IPS-NIHi7 (cell line): ENCODE results near the gene MPZL1.
"Not testable (repeated sequence)": the region's sequence is repeated elsewhere in the genome, so short reads cannot be mapped to it uniquely, and the experiment has no call there.

ENCODE experiments used
- DNase-seq: peaks from one replicate; pipeline ENCODE4 v3.0.0; 2012; ENCODE audit warnings: mixed read lengths; ENCODE audit errors: extremely low spot score

The MPZL1 gene

DNA sequence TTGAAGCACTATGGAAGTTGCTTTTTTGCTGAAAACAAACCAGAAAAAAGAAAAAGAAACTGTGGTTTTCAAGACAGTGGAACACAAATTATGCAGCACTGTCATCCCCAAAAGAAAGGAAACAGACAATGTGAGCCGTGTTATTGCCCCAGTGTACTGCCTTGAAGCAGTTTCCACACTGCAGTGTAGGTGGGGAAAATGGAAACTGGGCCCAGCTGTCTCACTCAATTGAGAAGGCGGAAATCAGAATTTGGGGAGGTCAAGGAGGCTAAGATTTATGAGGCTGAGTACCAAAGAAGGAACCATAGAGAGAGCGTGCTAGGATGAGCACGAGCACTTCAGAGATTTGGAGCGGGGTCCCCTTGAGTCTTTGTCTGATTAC lies 55.5 kb downstream of the MPZL1 start:
- DNase-seq: no peak

DNA sequence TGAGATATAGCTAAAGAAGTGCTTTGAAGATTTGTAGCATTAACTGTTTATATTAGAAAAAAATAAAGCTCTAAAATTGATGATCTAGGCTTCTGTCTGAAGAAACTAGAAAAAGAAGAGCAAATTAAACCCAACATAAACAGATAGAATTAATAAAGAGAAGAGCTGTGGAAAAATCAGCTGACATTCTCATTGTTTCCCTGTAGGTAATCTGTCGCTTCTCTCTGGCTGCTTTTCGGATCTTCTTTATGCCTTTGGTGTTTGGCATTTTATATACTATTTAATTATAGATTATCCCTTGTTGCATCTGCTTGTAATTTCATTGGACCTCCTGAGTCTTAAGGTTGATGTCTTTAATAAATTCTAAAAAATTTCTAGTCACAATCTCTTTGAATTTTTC lies 59.8 kb downstream of the MPZL1 start:
- DNase-seq: no peak

DNA sequence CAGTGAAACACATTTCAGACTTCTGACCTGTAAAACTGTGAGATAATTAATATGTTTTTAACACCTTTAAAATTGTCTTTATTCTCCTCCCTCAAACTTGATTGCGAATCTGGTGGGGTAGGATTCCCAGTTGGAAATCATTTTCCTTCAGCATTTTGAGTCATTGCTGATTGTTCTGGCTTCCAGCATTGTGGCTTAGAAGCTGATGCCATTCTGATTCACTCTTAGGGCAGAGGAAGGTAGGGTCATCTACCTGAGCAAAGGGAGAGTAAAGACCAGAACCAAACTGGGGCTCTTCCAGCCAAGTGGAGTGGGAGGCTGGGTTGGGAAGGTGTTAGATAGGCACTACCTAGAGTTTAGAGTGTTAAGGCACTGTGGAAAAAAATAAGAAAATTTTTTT lies 61.2 kb downstream of the MPZL1 start:
- DNase-seq: no peak

DNA sequence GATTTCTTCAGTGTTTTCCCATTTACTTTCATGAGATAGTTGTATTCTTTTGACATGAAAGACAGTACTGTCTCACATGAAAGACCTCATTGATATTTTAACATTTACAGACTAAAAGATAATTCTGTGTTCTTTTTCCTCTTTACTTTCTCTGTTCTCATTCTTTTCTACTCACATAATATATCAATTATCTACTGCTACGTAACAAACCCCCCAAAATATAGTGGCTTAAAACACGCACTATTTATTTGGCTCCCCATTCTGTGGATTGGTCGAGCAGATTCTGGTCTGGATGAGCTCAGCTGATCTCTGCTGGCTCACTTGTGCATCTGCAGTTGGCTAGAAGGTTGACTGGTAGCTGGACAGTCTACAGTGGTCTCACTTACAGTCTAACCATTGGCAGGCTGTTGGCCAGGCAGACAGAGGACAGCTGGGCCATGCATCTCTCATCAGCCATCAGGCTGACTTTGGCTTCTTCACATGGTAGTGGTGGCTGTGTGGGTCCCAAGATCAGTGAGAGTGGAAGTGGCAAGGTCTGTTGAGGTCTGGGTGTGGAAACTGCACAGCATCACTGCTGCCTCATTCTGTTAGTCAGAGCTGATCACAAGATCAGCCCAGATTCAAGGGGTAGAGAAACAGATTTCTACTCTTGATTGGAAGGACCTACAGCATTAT lies 63.2 kb downstream of the MPZL1 start:
- DNase-seq: no peak

DNA sequence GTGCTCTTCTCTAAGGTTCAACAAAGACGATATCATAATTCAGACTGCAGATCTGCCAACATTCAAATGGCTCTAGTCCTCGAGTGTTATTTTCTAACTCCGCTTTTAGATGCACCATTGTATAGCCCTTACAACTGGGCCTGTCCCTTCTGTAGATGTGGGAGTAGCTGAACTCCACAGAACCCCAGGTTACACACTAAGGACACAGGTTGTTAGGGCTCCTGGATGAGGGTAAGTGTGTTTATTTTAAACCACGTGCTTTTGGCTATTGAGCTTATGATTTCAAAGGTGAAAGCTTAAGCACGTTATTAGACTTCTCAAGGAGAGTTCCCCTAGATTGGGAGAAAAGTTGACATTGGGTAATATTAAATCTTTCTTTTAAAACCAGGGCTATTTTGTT lies 64.7 kb downstream of the MPZL1 start:
- no peak for DNase-seq

DNA sequence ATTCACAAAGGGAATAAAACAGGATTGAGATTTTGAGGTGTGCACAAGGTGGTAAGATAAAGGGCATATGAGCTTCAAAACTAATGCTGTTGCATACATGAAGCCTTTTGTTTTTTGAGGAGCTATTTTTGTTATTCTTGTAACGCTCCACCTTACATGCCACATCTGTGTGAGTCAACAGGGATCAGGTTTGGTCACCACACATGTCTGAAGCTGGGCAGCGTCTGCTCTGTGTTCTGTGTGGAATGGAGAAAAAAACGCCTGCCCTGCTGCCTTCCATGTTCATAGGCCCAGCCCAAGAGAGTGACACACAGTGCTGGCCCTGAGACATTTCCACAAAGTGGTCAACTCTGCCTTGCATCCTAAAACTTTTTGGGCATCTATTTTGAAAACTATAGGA lies 67.7 kb downstream of the MPZL1 start:
- DNase-seq: no peak

DNA sequence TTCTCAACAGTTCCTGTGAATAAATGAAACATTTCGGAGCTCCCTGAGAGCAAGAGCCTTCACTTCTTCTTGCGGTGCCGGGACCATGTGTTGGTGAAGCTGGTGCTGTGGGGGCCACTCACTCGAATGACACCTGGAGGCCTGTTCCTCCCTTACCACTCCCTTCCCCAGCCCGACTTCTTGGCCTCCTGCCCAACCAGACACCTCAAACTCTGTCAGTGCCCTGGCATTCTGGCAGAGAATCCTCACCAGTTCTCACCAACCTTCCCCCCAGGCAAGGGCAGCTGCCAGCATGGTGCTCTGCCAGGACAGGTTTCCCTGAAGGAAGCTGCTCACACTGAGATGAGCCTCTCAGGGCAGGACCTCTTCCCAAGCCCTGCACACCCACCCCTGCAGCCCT lies 68.3 kb downstream of the MPZL1 start:
- no peak for DNase-seq

DNA sequence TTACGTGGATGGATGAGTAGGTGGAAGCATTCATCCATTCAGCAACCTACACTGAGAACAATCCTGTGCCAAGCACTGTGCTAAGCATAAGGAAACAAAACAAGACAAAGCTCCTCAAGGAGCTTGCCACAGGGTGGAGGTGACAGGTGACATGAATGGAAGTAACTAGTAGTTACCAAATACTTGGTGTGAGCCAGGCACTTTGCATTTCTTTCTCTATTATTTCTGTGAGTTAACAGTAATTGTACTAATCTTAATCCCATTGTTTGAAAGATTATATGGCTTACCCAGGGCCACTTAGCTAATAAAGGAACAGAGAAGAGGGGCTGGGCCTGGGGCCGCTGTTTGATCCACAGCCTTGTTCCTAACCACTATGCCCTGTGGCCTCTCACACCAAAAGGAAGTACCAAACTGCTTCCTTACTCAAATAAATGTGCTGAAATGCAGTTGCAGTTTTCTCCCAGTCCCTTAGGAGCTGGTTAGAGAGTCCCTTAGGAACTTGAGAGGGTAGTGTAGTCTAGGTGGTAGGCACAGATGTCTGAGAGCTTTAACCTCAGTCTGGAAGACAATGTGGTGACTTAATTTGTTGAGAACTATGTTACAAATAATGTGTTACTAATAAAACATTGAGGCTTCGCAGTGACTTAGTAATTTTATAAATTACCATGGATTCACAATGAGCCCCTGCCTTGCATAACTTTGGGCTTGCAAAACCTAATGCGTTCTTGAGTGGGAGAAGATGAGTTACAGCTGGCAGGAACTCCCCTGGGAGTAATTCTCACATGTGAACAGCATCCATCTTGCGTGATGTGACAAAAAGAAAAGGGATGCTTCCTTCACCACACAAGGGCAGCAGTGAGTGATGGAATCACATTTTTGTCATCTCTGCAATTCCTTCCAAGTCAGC lies 69.8 kb downstream of the MPZL1 start:
- no peak for DNase-seq

DNA sequence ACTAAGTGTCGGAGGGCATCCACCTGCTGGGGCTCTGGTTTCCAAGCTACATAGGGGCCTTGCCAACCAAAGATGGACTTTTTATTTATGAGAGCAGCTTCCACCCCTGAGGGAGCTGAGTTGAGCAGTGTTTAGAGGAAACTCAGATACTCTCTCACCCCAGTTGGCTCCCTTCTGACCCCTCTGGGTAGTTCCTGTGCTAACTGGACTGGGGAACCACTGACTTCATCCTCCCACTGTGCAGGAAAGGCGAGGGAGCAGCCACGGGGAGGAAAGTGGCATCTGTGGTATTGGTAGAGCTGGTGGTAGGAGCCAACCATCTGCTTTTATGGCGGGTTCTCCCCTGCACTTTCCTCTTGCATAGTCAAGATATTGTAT lies 70.4 kb downstream of the MPZL1 start:
- no peak for DNase-seq

DNA sequence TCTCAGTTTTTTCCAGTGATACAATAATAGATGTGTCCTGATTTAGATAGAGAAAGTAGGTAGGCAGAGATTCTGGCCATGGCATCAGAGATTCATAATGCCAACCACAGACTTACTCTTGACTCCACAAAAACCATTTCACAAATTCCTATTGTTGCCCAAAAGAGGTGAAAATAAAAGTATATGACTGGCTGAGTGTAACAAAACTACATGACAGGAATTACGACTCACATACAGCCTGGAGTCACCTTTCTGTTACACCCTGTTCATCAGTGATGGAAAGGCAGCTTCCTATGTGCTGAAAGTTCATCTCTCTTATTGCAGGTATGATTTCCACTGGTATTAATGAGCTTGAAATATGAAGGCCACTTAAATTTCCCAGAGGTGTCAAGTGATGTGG lies 72.3 kb downstream of the MPZL1 start:
- DNase-seq: no peak

DNA sequence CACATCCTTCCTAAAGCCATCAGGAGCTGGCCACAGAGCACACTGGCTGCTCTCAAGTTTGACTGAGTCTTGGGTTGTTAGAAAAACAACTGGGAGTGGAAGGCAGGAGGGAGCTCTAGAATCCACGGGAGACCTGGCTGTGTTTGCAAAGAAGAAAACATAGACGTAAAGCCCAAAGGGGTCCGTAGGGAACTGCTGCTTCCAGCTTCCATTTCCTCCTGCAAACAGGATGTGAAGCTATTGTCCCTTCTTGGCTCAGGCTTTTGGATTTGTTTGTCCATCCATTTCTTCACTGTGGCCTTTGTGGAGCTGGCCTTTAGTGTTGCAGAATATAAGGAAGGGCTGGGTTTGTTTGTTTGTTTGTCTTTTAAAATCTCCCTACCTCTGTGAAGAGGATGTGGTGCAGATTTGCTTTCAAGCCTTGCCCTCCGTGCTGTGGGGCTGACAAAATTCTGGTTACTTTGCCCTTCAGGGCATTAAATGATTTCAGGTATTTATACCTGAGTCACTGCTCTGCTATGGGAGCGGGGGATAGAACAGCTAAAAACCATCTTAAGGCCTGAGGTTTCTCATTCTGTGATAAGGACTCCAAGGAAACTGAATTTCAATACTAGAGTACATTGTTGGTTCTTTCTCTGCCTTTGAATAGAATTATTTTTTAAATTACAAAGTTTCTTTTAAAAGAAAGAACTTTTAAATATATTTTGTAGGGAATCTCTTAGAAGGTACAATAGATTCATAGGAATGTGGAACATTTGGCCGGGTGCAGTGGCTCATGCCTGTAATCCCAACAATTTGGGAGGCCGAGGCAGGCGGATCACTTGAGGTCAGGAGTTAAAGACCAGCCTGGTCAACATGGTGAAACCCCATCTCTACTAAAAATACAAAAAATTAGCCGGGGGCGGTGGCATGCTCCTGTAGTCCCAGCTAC lies 74.3 kb downstream of the MPZL1 start:
- no peak for DNase-seq

DNA sequence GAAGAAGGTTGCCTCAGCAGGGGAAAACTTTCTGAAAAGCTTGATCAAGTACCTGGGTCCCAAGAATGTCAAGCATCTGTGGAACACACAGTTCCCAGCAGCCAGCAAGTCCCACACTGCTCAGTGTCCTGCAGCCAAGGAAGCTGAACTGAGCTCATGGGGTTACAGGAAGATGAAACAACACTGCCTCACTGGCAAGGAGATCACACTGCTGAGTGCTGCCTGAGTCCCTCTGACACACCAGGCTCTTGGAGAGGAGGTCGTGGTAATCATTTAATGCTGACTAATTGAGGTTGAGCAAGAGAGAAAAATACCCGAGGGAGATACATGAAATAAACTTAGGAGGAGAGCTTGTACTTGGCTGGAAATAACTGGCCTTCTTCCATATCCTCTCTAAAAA lies 75.2 kb downstream of the MPZL1 start:
- DNase-seq: peak; percentile 54

DNA sequence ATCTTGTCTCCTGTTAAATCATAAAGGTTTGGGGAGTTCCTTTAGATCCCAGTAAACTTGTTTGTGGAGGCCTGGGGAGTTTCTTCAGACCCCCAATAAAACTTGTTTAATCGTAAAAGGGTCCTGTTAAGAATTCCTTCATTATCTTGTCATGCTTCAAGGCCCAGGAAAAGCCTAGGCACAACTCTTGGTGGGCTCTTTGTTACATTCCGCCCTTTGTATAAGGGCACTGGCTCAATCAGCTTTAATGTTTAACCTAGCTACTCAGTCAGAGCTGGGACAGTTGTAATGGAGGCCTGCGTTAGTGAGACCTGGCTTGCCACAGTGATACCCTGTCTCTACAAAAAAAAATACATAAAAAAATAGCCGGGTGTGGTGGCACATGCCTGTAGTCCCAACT lies 77.2 kb downstream of the MPZL1 start:
- DNase-seq: no peak

DNA sequence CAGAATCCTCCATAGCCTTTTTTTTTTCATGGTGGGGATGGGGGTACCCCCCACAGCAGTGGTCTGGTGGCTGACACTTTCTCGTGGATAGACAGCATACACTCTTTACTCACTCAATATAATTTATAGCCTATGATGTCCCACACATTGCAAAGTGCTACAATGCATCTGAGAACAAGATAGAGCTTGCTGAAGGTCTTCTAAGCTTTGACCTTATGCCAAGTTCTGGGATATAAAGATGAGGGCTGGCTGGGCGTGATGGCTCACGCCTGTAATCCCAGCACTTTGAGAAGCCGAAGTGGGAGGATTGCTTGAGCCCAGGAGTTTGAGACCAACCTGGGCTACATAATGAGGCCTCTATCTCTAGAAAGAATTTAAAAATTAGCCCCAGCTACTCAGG lies 78.0 kb downstream of the MPZL1 start:
- no peak for DNase-seq

DNA sequence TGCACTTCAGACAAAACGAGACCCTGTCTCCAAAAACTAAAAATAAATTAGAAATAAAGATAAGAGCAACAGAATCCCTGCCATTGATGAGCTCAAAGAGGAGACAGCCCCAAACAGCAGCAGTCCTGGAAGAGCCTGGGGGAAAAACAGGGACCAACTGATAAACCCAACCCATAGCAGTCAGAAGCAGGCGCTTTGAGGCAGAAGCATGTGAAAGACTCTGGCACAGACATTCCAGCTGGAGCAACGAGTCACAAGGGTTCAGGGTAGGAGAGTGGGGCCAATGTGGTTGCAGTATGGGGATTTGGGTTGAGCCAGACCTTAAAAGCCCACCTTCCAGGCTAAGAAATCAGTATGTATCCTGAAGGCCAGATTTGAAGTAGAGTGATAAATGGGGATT lies 78.5 kb downstream of the MPZL1 start:
- DNase-seq: no peak

DNA sequence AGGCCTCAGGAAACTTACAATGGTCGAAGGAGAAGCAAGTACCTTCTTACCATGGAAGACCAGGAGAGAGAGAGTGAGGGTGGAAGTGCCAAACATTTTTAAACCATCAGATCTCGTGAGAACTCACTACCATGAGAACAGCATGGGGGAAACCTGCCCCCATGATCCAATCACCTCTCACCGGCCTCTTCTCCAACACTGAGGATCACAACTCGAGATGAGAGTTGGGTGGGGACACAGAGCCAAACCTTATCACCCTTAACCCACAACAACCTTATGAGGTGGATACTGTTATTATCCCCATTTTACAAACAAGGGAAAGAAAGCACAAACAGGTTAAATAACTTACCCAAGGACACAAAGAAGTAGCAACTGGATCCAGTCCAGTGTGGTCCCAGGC lies 80.5 kb downstream of the MPZL1 start:
- no peak for DNase-seq

DNA sequence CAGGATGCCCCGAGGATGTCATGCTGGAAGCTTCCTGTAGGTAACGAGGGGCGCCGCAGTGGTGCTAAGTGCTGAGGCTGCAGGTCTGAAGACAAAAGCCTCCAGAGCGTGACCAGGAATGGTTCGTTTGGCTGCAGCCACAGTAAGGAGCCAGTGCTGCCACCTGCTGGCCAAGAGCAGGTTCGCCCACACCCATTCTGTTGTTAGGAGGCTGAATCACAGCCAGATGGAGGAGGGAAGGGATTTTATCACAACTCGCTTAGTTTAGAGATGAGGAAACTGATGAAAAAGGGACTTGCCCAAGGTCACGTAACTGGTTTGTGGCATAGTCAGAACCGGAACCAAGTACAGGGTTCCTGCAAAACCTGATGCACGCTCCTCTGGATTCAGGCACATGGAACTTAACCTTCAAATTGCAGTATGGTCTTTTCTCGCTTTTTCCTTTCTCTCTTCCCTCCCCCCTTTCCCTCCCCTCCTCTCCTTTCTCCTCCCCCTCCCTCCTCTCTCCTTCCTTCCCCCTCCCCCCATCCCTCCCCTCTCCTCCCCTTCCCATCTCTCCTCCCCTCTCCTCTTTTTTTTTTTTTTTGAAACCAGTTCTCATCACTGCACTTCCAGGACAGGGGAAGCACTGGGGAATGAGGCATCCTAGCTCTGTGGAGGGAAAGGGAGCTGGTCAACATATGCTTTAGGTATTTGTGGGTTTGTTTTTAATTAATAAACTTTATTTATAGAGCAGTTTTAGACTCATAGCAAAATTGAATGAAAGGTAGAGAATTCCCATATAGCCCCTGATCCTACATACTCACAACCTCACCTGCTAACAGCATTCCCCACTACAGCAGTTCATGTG lies 81.8 kb downstream of the MPZL1 start:
- peak; percentile 96 for DNase-seq

DNA sequence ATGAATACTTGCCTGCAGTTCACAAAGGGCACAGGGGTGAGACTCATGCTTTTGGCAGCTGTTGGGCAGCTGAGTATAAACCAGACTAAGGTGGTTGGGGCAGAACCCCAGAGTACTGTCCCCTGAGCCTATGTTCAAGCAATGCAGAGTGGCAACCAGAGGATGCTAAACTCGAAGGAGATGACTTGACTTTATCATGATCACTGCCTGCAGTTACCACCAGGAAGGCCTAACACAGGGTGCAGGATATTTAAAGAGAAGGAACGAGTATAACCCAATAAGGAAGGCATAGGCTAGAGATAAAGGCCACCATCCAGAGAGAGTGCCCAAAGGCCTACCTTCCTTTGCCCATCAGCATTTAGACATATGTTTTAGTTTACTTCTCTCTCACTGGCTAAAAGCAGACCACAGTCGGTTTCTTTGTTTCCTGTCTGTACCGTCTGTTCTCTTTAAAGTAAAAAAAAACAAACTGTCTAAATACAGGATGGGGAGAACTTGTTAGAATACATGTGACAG lies 83.3 kb downstream of the MPZL1 start:
- no peak for DNase-seq

DNA sequence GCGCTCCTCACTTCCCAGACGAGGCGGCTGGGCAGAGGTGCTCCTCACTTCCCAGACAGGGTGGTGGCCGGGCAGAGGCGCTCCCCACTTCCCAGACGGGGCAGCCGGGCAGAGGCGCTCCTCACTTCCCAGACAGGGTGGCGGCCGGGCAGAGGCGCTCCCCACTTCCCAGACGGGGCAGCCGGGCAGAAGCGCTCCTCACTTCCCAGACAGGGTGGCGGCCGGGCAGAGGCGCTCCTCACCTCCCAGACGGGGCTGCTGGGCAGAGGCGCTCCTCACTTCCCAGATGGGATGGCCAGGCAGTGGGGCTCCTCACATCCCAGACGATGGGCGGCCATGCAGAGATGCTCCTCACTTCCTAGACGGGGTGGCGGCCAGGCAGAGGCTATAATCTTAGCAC lies 84.5 kb downstream of the MPZL1 start:
- not testable (repeated sequence) for DNase-seq

DNA sequence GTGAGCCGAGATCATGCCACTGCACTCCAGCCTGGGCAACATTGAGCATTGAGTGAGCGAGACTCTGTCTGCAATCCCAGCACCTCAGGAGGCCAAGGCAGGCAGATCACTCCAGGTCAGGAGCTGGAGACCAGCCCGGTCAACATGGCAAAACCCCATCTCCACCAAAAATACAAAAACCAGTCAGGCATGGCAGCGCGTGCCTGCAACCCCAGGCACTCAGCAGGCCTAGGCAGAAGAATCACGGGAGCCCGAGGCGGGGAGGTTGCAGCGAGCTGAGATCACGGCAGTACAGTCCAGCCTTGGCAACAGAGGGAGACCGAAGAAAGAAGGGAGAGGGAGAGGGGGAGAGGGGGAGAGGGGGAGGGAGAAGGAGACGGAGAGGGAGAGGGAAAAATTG lies 84.9 kb downstream of the MPZL1 start:
- not testable (repeated sequence) for DNase-seq

DNA sequence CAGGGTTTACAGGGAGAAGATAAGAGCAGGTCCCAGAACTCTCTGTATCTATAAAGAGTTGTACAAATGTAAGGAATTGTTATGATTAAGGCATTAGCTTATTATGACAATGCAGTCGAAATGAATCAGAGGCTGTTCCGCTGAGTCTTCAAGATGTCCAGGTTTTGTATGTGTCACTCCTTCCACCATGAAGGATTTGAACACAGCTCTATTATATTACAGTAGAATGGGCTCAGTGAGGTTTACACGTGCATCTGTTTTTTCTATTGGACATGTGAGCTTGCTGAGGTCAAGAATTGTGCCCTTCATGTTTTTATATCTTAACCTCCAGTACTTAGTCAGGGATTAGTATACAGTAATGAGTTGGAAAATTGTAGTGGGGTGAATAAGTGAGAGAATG lies 86.3 kb downstream of the MPZL1 start:
- DNase-seq: no peak
